Myocyte (in vitro differentiated cells): ENCODE measurements around the gene SMIM24. TPM values are rescaled to one million over a fixed set of nuclear protein-coding genes. Genes with fewer than 3 reads are reported as not detected.
"Not testable (repeated sequence)": the region's sequence is repeated elsewhere in the genome, so short reads cannot be mapped to it uniquely, and the experiment has no call there.

ENCODE experiments used
- DNase-seq: peaks from one replicate; pipeline ENCODE4 v3.0.0-alpha.2; 2012; ENCODE audit warnings: low read depth
- total RNA-seq: library from RNA; depleted of rRNA; stranded (reverse); fragments of >200 nt; gene quantifications from 2 replicates; pipeline ENCODE4 v1.2.3, GENCODE V29; 2014

The SMIM24 gene
- total RNA-seq, 1 donor from 2014 or later: not detected

DNA sequence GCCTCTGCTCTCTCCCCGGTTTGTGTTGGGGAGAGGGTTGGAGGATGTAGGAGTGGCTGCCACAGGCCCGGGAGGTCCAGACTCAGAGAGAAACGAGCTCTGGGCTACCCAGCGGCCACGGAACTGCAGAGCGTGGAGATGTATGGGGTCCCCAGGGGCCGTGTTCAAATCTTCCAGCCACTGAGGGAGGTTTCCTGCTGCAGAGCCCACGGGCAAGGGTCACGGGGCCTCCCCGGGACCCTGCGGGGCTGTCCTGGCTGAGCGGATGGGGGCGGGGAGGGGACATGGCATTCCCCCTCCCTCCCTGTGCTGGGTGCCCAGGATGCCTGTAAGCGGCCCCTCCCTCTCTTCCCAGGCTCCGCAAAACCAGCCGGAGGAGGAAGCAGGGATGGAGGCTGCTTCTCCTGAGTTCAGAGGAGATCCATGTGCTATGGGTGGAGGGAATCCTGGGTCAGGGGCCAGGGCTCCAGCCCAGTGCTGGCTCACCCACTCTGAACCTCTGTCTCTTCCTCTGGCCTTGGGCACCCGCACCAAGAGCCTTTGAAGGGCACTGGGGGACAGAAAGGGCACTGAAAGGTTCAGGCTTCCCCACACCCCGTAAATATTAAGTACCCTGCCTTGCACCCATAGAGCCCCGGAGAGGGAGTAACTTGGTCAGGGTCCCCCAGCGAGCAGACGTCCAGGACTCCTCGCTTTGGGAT, 22.6 kb downstream of the SMIM24 start:
- DNase-seq: no peak

DNA sequence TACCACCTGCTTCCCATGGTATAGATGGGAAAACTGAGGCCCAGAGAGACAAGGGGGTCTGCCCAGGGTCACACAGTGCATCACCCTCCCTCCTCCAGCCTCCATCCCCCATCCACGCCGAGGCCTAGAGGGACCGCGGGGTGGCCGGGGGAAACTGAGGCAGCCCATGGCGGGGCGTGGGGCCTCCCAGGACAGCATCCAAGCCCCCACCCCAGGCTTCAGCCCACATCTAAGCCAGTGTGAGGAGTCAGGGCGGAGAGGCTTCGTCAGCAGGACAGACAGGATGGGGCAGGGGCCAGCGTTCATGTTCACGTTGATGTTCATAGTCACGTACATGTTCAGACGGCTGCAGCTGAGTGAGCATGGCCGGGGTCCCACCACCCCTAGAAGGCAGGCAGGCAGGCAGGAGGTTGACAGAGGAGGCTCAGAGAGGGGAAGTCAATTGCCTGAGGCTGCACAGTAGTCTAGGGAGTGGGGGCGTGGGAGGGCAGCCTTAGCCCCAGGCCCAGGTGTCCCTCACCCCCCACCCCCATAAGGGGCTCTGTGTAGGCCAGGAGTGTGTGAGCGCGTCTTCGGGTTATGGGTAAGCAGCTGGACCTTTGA, 23.3 kb downstream of the SMIM24 start:
- DNase-seq: no peak

DNA sequence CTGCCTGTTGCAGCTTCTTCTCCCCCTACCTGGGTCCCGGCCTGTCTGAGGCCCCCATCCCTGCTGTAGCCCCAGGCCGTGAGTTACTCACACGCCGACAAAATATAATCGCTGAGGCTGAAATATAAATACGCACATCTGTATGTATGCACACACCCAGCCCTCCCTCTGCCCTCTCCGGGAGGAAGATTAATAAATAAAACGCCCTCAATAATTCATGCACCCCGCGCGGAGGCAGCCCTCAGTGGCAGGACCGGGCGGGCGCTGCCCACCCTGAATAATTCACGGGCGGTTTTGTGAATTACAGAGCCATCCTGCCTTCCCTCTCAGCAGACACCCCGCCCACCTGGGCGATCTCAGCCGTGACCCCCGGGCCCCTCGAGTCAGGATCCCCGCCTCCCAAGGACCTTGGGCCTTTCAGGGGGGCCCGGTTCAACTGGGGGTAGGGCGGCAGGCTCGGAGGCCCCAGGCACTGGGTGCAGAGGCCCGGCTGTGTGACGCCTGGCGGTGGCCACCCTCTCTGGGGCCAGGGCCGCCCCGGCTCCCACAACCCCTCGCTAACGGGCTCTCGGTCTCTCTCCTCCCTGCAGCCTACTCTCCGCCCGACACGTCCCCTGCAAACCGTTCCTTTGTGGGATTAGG, 24.2 kb downstream of the SMIM24 start:
- no peak for DNase-seq

DNA sequence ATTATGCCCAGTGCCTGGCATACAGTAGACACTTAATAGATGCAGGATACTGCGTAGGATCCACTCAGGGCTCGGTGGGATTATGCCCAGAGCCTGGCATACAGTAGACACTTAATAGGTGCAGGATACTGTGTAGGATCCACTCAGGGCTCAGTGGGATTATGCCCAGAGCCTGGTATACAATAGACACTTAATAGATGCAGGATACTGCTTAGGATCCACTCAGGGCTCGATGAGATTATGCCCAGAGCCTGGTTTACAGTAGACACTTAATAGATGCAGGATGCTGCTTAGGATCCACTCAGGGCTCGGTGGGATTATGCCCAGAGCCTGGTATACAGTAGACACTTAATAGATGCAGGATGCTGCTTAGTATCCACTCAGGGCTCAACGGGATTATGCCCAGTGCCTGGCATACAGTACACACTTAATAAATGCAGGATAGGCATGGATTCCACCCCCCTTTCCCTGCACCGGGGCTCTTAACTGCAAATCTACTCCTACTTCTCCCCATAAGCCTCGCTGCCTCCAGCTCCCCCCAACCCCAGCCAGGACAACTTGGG, 24.9 kb downstream of the SMIM24 start:
- DNase-seq: no peak

DNA sequence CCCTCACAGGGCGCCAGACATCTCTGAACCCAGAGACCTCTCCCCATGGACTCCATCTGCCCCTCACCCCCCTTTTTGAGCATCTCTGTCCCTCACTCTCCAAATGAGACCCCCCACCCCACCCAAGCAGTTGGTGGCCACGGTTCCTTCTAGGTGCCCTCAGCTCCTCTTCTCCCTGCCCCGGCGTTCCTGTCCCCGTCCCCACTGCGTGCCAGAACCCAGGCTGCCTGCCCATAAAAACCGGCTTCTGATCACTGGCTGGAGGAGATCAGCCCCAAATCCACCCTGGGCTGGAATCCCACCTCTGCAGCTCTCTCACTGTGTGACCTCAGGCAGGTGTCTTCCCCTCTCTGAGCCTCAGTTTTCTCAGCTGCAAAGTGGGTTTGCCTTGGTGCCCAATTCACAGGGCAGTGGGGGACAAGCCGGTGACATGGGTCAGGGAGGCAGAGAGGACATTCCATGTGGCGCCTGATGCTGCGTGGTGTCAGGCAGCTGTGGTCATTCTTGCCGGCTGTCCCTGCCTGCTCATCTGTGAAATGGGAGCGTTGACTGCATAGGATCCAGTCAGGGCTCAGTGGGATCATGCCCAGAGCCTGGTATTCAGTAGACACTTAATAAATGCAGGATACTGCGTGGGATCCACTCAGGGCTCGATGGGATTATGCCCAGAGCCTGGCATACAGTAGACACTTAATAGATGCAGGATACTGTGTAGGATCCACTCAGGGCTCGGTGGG, 25.5 kb downstream of the SMIM24 start:
- no peak for DNase-seq

DNA sequence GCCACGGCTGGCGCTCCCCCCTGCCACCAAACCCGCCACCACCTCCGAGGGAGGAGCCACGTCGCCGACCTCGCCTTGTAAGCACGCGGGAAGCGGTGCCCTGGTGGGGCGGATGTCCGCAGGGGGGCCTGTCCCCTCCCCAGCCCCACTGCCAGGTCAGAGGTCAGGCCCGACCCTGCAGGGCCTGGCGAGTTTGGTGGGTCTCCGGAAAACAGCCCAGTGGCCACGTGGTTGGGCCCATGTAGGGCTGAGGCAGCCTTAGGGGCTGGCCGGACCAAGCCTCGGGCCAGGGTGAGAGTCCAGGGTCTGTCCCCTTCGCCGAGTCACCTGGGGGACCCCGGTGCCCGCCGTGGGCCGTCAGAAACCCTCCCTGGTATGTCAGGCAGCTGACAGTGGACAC, 26.5 kb downstream of the SMIM24 start:
- no peak for DNase-seq

DNA sequence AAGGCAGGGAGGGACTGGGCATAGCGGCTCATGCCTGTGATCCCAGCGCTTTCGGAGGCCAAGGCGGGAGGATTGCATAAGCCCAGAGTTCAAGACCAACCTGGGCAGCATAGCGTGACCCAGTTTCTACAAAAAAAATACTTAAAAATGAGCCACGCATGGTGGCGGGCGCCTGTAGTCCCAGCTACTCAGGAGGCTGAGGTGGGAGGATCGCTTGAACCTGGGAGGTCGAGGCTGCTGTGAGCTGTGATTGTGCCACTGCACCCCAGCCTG, 27.4 kb downstream of the SMIM24 start:
- DNase-seq: not testable (repeated sequence)

DNA sequence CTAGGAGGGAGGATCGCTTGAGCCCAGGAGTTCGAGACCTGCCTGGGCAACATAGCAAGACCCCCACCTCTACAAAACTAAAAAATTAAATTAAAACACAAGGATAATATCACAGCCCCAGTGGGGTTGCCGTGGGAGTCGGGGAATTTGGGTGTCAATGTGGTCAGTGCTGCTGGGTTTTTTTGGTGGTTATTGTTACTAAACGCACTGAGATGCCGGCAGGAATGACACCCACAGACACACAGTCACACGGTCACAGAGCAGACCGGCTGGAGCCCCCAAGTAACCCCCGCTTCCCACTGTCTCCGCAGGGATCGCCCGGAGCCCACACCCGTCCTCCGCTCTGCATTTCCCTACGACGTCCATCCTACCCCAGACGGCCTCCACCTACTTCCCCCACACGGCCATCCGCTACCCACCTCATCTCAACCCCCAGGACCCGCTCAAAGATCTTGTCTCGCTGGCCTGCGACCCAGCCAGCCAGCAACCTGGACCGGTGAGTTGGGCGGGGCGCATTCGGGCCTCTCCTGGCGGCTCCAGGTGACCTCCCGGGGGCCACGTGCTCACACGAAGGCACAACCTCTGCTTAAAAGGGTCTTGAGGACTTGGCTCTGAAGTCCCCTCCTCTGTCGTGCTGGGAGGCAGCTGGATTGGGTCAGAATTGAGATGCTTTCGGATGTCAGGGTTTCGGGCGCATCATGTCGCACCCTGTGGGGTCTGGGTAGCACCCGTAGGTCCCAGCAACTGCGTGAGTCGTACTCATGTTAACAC, 28.0 kb downstream of the SMIM24 start:
- no peak for DNase-seq

DNA sequence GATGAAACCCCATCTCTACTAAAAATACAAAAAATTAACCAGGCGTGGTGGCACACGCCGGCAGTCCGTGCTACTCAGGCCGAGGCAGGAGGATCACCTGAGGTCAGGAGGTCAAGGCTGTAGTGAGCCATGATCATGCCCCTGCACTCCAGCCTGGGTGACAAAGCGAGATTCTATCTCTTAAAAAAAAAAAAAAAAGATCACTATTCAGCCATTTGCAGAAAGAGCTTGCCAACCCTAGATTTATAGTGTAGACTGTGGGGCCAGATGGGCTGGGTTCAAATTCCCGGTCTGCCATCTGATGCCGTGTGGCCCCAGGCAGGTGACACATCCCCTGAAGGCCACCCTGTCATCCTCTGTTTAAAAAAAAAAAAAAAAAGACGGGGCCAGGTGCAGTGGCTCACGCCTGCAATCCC, 28.9 kb downstream of the SMIM24 start:
- peak; percentile 39 for DNase-seq

DNA sequence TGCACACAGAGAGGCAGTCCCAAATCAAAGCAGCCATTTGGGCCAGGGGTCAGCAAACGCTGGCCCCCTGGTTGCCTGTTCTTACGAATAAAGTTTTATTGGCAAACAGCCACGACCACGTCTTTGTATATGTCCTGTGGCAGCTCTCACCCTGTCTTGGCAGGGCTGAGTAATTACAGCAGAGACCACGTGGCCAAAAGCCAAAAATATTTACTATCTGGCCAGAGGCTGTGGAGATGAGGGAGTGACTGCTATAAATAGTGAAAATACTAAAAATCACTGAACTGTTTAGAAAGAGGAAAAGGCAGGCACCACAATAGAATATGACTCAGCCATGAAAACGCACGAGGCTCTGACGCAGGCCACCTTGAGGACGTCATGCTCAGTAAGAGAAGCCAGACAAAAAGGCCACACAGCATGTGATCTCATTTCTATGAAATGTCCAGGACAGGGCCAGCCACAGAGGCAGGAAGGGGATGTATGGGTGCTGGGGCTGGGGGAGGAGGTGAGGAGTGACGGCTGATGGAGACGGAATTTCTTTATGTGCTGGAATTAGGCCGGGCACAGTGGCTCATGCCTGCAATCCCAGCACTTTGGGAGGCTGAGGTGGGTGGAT, 29.4 kb downstream of the SMIM24 start:
- DNase-seq: peak; percentile 95

DNA sequence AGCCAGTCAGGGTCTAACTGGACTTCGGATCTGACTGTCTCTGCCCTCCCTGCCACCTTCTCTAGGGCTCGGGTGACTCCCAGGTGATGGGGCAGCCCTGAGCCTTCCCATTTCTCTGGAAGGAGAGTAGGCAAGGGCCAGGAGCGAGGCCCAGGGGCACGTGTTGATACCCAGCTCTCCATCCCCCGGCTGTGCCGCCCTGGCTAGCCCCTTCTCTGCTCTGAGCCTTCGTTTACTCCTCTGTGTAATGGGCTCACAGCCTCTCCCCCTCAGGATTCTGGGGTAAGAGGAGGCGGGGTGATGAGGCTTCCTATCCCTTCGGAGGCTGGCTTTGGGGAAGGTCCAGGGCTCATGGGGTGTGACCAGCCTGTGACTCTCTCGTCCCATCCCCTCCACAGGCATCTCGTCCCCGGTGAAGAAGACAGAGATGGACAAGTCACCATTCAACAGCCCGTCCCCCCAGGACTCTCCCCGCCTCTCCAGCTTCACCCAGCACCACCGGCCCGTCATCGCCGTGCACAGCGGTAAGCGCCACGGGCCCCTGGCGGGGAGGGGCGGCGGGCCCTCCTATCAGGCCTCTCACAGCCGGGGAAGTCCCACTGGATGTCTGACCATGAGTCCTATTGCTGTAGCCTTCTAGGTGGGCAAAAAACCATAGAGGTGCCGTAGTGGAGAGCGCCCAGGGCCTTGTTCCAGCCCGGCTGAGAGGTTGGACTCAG, 31.6 kb downstream of the SMIM24 start:
- DNase-seq: no peak

DNA sequence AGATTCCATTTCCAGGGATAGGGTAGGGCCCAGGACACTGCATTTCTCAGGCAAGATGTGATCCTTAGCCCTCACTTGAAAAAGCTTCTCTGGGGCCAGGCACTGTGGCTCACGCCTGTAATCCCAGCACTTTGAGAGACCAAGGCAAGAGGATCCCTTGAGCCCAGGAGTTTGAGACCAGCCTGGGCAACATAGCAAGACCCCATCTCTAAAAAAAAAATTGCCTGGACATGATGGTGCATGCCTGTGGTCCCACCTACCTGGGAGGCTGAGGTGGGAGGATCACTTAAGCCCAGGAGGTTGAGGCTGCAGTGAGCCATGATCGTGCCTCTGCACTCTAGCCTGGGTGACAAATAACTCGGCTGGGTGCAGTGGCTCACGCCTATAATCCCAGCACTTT, 33.7 kb downstream of the SMIM24 start:
- not testable (repeated sequence) for DNase-seq

DNA sequence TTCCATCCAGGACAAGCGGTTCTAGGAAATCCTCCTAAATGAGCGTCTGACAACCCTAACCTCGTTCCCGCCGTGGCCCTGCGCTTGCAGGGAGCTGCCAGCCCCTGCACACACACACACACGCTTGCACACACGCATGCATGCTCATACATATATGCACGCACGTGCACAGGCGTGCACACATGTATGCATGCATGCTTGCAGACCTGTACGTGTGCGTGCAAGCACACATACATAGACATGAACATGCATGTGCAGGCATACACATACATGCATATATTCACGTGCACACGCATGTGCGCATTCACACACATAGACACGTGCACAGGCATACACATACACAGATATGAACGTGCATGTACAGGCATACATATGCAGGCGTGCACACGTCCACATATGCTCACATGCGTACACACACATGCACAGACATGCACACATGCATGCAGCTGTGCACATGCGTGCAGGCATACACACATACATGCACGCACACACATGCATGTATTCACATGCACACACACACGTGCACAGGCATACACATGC, 35.6 kb downstream of the SMIM24 start:
- no peak for DNase-seq

DNA sequence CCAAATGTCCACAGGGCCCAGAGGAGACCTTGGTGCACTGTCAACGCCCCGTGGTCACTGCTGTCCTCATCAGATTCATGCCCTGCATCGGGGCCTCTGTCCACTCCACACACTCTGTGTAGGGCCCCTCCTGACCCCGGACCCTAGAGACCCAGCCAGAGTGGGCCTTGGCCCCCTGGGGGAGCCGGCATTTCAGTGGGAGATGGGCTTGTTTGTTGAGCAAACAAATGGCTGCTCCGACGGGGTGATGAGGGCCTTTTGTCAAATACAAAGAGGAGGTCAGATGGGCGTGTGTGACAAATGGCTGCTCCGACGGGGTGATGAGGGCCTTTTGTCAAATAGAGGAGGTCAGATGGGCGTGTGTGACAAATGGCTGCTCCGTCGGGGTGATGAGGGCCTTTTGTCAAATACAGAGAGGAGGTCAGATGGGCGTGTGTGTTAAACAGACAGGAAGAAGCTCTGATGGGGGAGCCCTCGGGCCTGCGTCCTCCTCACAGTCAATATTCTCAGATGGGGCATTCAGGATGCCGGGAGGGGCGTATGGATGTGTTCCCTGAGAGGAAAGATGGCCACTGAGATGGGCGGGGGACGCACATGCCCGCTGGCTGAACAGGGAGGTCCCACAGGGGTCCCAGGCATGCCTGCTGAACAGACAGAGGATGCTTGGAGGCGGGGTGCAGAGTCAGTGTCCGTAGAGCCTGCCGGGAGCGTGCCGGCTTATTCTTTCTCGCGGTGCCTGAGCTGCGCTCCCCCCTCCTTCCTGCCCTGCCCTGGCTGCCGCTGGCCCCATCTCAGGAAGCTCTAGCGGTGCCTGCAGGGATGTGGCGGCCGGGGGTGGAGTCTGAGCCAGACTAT, 36.3 kb downstream of the SMIM24 start:
- no peak for DNase-seq

DNA sequence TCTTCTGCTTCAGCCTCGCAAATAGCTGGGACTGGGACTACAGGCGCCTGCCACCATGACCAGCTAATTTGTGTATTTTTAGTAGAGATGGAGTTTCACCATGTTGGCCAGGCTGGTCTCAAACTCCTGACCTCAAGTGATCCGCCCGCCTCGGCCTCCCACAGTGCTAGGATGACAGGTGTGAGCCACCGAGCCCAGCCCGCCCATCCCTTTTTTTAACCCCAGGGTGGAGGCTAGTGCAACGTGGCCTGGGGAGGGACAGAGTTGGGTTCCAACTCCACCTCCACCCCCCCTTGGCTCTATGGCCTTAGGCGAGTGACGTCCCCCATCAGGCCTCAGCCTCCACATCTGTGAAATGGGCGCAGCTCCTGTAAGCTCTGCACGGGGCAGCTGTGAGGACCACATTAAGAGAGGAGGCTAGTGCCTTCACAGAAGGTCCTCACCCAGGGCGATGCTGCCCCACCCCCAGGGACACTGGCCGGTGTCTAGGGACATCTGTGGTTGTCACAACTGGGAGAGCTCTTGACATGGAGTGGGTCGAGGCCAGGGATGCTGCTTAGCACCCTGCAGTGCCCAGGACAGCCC, 37.7 kb downstream of the SMIM24 start:
- peak; percentile 63 for DNase-seq

DNA sequence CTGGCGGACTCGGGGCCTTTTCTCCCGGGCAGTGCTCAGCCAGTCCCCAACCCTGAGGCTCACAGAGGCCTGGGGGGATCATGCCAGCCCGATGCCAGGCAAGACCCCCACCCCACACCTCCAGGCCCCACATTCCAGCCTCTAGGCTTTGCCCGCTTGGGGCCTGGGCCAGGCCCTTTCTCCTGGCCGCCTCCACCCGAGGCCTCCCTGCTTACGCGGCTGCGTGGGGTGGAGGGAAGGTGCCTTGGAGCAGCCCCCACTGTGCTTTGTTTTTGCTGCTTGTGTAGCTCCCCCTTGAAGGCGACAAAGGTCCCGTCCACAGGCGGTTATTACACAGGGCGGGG, 38.4 kb downstream of the SMIM24 start:
- DNase-seq: no peak

DNA sequence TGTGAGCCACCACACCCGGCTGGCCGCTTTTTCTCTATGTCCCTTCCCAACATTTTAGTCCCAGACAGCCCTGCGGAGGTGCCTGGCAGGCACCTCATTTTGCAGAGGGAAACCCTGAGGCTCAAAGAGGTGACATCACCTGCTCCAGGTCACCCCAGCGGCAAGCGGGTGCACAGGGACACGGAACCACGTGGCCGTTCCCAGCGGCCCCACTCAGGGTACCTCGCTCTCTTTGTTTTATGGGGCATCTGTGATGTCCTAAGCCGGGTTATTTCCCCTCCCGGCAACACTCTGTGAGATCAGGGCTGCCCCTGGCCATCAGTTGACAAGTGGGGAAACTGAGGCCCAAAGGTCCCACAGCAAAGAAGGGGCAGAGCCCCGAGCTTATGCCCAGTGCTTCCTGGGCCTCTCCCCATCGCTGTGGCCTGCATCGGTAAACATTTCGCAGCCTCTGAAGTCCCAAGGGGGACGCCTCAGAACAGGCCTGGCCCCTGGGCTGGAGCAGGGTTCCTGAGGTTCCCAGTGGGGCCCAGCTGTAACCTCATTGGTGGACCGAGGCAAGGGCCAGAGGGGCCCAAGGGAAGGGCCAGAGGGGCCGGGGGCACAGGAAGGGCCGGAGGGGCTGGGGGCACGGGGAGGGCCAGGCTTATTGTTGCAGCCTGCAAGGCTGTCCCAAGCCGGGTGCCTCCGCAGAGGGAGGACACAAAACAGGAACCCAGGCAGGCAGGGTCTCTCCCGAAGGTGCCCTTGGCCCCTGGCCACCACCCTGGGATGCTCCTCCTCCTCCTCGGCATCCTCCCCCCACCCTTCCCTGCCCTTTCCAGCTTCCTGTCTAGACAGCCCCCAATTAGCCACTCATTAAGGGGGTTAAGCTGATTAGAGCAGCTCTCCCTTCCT, 39.0 kb downstream of the SMIM24 start:
- no peak for DNase-seq
